HG03354 (cell line): Measurements from ENCODE around the gene LDHB.
"Not testable (repeated sequence)": the region's sequence is repeated elsewhere in the genome, so short reads cannot be mapped to it uniquely, and the experiment has no call there.

ENCODE experiments used
- ATAC-seq: cut with Tn5 transposase; IDR thresholded peaks from one replicate; pipeline ENCODE4 v1.9.1; 2021; ENCODE audit warnings: mild to moderate bottlenecking; ENCODE audit not compliant: unreplicated experiment, poor library complexity, severe bottlenecking

The LDHB gene

DNA sequence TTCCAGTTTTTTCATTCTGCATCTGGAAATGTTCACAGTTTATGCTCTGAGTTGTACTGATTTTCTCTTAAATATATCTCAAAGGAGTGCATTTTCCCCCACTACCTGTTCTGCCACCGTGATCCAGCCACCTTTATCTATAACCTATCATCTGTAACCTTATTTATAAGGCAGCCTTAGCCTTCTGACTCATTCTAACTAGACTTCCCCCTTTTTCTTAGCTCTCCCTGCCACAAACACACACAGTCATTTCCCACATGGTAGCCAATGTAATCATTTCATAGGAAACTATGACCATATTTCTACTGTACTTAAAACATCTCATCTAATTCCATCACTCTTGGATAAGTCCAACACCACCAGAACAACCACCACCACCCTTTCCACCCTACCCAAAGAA lies 42.2 kb downstream of the LDHB start:
- no peak for ATAC-seq

DNA sequence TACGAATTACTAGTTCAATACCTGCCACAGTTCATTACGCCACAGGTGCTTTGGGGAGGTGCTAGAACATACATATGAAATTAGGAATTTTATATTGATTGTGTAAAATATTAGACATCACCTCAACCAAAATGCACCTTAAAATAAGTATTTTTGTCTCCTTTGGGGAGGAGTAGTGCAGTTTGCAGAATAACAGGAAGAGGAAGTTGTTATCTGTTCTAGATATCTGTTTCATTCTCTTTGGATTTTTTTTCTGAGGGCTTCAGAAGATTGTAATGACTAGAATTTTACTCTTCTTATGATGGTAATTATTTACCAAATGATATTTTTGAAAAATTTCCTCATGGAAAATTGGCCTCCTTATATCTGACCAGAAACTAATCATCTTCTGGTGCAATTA lies 43.1 kb downstream of the LDHB start:
- no peak for ATAC-seq

DNA sequence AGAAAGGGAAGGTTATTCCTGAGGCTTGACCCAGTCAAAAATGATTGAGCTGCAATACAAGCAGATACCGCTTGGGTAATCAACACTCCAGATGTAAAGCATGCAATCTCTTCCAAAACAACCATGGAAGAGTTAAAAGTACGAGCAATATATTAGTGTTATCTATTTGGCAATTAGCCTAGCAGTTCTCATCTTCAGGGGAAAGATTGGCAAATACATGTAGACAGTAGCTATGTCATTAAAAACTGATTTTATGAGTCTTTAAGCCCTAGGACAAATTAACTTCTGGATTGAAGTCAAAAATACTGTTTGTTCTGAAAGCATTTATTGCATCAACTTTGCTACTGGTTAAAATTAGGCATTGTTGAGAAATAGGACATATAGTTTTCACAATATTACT lies 43.7 kb downstream of the LDHB start:
- ATAC-seq, result no peak

DNA sequence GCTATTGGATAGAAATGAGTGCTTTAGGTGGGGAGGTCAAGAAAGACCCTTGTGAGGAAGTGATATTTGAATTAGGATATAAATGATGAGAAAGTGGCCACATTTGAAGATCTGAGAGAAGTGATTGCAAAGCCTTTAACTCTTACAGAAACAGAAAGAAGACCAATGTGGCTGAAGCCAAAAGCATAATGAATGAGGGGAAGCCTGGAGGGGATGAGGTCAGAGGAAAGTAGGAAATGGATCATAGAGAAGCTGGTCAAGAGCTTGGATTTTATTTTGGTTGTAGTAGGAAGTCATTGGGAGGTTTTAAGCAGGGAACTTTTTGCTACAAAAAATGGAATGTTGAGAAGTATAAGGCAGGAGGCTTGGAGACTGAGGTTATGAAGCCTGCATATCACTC lies 49.4 kb downstream of the LDHB start:
- no peak for ATAC-seq

DNA sequence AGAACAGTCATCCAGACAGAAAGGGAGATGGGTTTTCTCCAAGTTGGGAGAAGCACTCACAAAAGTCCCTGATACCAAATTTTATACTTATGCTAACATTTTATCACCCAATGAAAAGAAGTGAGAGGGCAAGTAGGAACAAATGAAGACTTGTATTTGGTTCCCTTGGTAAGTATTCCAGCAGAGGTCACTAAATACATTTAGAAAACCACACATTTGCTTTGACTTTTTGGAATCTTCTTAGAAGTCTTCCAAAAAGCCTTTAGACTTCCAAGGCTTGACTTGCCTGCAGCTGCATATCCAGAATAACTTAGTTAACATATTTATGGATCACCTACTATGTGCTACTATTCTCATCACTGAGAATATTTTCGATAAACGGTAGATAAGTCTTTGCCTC lies 49.9 kb downstream of the LDHB start:
- no peak for ATAC-seq

DNA sequence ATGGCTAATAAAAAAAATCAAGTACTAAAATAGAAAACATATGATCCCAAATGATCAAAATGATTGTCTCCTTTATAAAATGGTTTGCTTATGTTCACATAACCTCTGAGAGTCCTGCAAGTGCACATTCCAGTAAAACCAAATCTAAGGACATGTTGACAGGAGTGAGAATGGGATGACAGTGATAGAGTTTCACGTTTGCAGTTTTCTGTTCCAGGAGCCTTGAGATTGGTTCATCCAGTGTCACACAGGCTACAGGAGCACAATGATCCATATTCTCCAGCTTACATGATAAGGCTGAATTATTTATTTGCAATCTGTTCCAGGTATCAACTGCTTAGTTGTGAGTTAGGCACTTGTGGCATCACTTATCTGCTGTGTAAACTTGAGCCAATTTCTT lies 51.5 kb downstream of the LDHB start:
- ATAC-seq, result no peak

DNA sequence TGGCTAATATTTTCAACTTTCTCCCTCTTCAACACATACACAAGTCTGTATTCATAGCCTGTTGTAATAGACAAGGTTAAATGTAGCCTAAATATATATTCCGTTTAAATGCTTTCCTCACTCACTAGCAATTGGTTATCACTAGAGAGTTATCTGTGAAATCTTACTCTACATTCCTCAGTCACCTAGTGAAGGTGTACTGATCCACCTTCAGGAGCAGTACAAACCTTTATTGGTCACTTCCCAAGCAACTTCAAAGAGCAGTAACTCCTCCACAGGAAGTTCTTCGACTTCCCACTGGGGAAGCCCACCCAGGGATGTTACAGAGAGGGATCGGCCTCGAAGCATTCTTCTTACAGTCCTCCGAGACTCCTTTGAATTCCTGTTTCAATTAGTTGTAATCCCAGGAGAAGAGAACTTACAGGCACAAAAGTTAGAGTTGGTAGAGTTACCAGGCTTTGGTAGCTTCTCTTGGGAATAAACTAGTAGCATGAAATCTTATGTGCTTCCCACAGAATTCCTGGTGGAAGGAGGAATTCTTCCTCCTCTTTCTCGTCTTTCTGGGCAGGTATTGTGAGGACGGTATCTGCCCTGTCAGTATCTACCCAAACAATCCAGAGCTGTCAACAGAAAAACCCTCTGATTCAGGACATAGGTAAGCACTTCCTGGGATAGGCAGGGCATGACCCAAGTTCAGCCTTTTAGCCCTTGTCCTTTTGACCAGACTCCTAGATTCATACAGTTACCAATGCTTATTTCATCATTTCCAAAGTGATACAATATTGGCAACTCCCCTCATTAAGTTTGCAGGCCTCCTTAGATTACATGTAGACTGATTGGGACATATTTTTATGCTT lies 53.2 kb downstream of the LDHB start, which contains the start of gene GYS2:
TSS of gene GYS2 (minus strand) at position 603 of the 857 bp plus-strand sequence. CDS start at position 348, 255 bp downstream.
- ATAC-seq, result no peak

DNA sequence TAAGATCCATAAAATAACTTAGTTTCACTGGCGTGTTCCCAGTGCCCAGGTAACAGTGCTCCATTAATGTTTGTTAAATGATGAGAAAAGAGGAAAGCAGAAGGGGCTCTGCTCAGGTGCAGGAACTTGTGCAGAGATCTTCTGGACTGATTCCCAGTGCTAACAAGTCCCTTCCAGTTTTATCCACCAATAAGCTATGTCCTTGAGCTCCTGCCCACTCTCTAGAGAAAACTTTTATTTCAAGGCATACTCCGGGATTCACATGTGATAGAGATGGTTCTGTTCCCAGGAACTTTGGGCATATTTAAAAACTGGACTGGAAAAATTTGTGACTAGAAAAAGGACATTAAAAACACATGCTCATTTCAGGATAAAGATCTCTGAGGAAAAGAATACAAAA lies 54.9 kb downstream of the LDHB start:
- no peak for ATAC-seq

DNA sequence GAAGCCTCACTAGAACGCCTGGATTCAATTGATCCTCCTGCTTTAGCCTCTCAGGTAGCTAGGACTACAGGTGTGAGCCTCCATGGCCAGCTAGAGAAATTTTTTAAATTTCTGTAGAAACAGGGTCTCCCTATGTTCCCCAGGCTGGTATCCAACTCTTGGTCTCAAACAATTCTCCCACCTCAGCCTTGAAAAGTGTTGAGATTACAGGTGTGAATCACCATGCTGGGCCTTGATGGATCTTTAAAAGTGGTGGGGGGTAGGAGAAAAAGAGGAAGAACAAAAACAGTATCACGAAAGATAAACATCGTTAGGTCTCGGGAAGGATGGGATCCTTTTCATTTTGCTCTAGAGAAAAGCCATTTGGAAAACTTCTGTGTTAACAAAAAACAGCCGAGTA lies 57.4 kb downstream of the LDHB start:
- ATAC-seq, result no peak

DNA sequence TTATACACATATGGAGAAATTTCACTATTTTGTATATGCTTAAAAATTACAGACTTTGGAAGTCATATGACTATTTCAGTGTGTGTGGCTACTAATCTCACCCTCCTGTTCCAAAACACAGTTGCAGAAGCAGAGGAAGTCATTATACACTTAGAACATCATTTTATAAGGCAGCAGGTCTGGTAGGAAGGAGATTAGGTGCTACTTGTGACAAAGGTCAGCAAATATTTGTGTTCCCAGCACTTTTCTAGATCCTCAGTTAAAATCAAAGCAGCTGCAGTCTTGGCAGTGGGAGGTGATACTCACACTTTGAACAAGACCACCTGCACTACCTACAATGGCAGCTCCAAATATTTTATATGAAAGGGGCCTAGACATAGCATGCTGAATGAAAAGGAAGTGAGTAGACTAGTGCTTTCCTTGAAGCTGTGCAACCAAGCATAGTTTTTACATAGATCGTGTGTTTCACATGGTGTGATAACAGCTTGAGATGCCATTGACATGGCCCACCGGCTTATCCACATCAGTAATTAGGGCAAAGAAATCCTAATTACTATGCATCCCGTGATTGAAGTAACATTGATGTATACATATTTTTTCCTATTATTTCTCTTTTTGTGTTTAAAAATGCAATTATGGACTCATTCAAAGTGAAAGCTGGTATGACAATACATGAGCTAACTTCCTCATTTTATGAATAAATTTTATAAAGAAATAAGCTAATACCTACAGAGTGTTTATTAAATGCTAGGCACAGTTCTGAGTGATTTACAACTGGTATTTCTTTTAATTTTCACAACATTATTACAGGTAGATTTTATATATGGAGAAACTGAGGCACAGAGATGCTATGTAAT lies 58.3 kb downstream of the LDHB start:
- no peak for ATAC-seq

DNA sequence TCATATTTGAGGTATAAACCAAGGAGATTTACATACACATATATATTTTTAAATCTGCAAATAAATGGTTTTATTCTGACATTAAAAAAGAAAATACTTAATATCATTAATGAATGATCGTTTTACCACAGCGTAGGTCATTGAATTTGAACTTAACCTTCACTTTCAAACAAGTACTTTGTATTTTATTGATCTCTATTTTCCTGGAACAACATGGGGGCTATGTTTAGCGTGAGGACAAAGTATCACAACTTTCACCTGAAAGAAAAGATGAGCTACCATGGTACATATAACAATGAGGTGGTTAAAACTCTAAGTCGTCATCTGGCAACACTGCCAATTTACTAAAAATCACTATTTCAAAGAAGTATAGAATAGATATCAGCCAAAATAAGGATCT lies 59.0 kb downstream of the LDHB start:
- ATAC-seq, result no peak

DNA sequence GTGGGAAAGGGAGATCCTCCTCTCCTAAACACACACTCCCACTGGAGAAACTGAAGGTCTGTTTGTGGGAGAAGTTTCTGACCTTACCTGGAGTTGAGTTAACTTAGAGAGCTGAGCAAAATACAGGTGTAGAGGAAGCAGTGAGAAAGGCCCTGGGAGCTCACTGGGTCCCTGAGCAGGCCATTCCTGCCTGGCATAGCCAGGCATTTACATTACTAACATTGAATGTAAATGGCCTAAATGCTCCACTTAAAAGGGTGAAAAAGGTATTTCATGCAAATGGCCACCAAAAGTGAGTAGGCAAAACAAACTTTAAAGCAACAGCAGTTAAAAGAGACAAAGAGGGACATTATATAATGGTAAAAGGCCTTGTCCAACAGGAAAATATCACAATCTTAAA lies 62.3 kb downstream of the LDHB start:
- not testable (repeated sequence) for ATAC-seq

DNA sequence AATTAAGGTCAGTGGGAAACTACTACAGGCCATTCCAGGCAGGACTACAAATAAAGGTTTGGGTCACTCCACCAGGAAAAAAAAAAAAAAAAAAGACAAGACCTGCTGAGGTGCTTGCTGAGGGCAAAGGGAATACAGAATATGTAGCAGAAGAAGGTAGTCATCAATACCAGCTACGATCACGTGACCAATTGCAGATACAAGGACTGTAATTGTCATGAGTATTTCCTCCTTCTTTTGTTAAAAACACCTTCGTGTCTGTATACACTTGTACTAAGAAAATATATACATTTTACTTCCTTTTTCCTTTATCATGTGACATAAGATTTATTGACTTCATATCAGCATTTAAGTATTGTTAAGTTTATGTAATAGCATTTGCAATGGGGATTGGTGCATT lies 72.2 kb downstream of the LDHB start:
- ATAC-seq, result no peak
